Vagina (tissue), 2 donors: ENCODE measurements around the gene STX16.

ENCODE experiments used
- POLR2A ChIP-seq, 2 donors: fragments of 450-650 bp; IDR thresholded peaks; one replicate each; pipeline ENCODE4 v1.6.1; 2017; ENCODE audit warnings: antibody characterized with exemption in 2 of 2, mild to moderate bottlenecking in 2 of 2, moderate library complexity in 2 of 2
- POLR2AphosphoS5 ChIP-seq, 2 donors: sonication (generic); formaldehyde crosslinking; IDR thresholded peaks; one replicate each; pipeline ENCODE4 v1.9.0; 2017; ENCODE audit warnings: antibody characterized with exemption in 2 of 2, mild to moderate bottlenecking in 2 of 2, low read depth in 1 of 2; ENCODE audit not compliant: insufficient read depth in 1 of 2
- TF ChIP-seq, protein P1 (sequence below), 3 experiments: fragments of 450-650 bp in 2 of 3; fragments of 200-600 bp in 1 of 3; sonication (generic) in 1 of 3; IDR thresholded peaks; one replicate each; pipeline ENCODE4 v1.5.1; 2017 to 2019; ENCODE audit warnings: antibody characterized with exemption in 3 of 3, mild to moderate bottlenecking in 2 of 3, moderate library complexity in 2 of 3

DNA sequence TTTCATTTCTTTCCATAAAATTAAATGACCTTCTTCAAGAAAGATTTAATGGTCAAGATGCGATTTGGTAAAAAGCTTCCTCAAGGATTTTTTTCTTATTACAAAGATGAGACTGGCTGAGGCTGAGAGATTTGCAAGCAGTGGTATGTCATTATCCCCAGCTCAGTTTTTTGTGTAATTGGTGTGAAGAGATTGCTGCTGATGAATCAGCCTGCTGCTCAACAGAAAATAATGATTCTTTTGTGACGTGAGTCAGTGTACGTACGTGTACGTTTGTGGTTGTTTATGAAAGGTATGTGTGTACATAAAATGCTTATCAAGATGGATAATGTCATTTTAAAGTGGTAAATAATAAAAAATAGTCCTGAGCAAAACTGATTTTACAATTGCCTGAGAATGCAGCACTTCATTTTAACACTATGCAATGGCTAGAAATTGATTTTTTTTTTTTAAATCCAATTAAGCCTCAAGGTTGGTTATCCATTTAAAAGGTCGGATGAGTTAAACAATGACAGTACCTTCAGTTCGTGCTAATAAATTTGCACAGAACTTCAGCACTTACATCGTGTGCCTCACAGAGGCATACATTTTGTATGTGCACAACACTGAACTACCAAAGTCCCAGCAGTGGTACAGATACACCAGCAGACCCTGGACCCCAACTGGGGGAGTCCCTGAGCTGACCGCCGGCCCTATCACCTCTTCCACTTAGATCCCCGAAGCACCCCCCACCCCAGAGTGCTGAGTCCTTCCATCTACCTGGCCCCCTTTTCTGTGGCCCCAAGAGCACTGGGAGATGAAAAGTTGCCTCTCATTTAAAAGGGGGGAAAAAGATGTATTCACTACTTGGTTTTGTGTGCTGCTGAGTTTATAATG lies 31.8 kb downstream of the STX16 start:
- no peak for TF ChIP-seq POLR2A (IDR thresholded peaks at IDR 0.05)
- TF ChIP-seq, protein P1, sequence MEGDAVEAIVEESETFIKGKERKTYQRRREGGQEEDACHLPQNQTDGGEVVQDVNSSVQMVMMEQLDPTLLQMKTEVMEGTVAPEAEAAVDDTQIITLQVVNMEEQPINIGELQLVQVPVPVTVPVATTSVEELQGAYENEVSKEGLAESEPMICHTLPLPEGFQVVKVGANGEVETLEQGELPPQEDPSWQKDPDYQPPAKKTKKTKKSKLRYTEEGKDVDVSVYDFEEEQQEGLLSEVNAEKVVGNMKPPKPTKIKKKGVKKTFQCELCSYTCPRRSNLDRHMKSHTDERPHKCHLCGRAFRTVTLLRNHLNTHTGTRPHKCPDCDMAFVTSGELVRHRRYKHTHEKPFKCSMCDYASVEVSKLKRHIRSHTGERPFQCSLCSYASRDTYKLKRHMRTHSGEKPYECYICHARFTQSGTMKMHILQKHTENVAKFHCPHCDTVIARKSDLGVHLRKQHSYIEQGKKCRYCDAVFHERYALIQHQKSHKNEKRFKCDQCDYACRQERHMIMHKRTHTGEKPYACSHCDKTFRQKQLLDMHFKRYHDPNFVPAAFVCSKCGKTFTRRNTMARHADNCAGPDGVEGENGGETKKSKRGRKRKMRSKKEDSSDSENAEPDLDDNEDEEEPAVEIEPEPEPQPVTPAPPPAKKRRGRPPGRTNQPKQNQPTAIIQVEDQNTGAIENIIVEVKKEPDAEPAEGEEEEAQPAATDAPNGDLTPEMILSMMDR (IDR thresholded peaks at IDR 0.05) = no peak
- TF ChIP-seq POLR2AphosphoS5 (IDR thresholded peaks at IDR 0.05; ENCODE audit: insufficient read depth in 1 of 2, low read depth in 1 of 2) = no peak
